NCI-H187 (cell line): Measurements from ENCODE around the gene BRWD1.
"Not testable (repeated sequence)": the region's sequence is repeated elsewhere in the genome, so short reads cannot be mapped to it uniquely, and the experiment has no call there.

Experiments used
- DNase-seq, 2 experiments: peaks; one replicate each; lab custom pipeline; 2025; lab: John Stamatoyannopoulos, UW

Gene BRWD1

GRCh38 chr21:39282911-39283310 is 30.5 kb downstream of the BRWD1 start:
- DNase-seq, result no peak

- no peak for DNase-seq
Measured at GRCh38 chr21:39281853-39282252, 31.6 kb downstream of the BRWD1 start.

GRCh38 chr21:39281207-39281606 is 32.2 kb downstream of the BRWD1 start:
- DNase-seq, result no peak

GRCh38 chr21:39269620-39270019 is 43.8 kb downstream of the BRWD1 start:
- DNase-seq, result no peak

GRCh38 chr21:39265603-39266002 is 47.8 kb downstream of the BRWD1 start:
- DNase-seq, result no peak

GRCh38 chr21:39263372-39263771 is 50.1 kb downstream of the BRWD1 start:
- no peak for DNase-seq

GRCh38 chr21:39258207-39258606 is 55.2 kb downstream of the BRWD1 start:
- no peak for DNase-seq

GRCh38 chr21:39251326-39251725 is 62.1 kb downstream of the BRWD1 start:
- no peak for DNase-seq

- no peak for DNase-seq
Measured at GRCh38 chr21:39238275-39238674, 75.2 kb downstream of the BRWD1 start.

- DNase-seq, result no peak
Measured at GRCh38 chr21:39232861-39233291, 80.6 kb downstream of the BRWD1 start.

- no peak for DNase-seq
Measured at GRCh38 chr21:39224930-39225329, 88.5 kb downstream of the BRWD1 start.

GRCh38 chr21:39221997-39222486 is 91.4 kb downstream of the BRWD1 start:
- no peak for DNase-seq

GRCh38 chr21:39221282-39221996 is 92.0 kb downstream of the BRWD1 start:
- no peak for DNase-seq

GRCh38 chr21:39220875-39221274 is 92.6 kb downstream of the BRWD1 start:
- DNase-seq, result not testable (repeated sequence)

GRCh38 chr21:39220150-39220549 is 93.3 kb downstream of the BRWD1 start:
- DNase-seq, result no peak

- DNase-seq, result no peak
Measured at GRCh38 chr21:39218082-39218409, 95.4 kb downstream of the BRWD1 start.

- DNase-seq, result no peak
Measured at GRCh38 chr21:39217356-39218081, 95.9 kb downstream of the BRWD1 start.

- DNase-seq, result no peak
Measured at GRCh38 chr21:39216290-39216689, 97.1 kb downstream of the BRWD1 start.

- DNase-seq, result no peak
Measured at GRCh38 chr21:39215078-39215477, 98.4 kb downstream of the BRWD1 start.

- DNase-seq, result no peak
Measured at GRCh38 chr21:39209334-39209688, 104.1 kb downstream of the BRWD1 start.

GRCh38 chr21:39208624-39209333 is 104.7 kb downstream of the BRWD1 start:
- no peak for DNase-seq

- no peak for DNase-seq
Measured at GRCh38 chr21:39204134-39204533, 109.3 kb downstream of the BRWD1 start.

GRCh38 chr21:39198800-39199199 is 114.6 kb downstream of the BRWD1 start:
- no peak for DNase-seq
